ENCODE data around the gene C1QTNF12.

DNA sequence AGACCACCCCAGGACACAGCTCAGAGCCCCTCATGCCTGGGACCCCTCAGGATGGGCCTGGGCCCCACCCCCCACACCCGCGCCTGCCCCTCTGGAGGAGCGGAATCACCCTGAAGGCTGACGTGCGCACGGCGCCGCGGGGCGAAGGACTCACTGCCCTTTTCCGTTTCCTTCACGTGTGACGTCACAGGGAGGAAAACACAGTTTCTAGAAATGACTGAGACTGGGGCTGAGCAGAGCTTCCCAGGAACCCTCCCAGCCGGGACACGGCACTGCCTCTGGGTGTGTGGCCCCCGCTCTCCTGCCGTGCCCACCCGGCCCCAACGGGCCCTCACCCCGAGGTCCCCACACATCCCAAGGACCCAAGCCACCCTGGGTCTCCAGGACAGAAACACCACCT lies 27.2 kb downstream of the C1QTNF12 start:
- TF ChIP-seq, protein P1, sequence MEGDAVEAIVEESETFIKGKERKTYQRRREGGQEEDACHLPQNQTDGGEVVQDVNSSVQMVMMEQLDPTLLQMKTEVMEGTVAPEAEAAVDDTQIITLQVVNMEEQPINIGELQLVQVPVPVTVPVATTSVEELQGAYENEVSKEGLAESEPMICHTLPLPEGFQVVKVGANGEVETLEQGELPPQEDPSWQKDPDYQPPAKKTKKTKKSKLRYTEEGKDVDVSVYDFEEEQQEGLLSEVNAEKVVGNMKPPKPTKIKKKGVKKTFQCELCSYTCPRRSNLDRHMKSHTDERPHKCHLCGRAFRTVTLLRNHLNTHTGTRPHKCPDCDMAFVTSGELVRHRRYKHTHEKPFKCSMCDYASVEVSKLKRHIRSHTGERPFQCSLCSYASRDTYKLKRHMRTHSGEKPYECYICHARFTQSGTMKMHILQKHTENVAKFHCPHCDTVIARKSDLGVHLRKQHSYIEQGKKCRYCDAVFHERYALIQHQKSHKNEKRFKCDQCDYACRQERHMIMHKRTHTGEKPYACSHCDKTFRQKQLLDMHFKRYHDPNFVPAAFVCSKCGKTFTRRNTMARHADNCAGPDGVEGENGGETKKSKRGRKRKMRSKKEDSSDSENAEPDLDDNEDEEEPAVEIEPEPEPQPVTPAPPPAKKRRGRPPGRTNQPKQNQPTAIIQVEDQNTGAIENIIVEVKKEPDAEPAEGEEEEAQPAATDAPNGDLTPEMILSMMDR (IDR thresholded peaks at IDR 0.05), result no peak
- no peak for TF ChIP-seq POLR2A (IDR thresholded peaks at IDR 0.05; ENCODE audit: low read depth)
- TF ChIP-seq EP300 (IDR thresholded peaks at IDR 0.05), result no peak
- TF ChIP-seq POLR2AphosphoS5 (IDR thresholded peaks at IDR 0.05), result no peak
